ENCODE measurements around the gene EGFL7.
A peak's percentile ranks its signal among the peaks of the same experiment; 100 is the strongest.

Gene EGFL7

DNA sequence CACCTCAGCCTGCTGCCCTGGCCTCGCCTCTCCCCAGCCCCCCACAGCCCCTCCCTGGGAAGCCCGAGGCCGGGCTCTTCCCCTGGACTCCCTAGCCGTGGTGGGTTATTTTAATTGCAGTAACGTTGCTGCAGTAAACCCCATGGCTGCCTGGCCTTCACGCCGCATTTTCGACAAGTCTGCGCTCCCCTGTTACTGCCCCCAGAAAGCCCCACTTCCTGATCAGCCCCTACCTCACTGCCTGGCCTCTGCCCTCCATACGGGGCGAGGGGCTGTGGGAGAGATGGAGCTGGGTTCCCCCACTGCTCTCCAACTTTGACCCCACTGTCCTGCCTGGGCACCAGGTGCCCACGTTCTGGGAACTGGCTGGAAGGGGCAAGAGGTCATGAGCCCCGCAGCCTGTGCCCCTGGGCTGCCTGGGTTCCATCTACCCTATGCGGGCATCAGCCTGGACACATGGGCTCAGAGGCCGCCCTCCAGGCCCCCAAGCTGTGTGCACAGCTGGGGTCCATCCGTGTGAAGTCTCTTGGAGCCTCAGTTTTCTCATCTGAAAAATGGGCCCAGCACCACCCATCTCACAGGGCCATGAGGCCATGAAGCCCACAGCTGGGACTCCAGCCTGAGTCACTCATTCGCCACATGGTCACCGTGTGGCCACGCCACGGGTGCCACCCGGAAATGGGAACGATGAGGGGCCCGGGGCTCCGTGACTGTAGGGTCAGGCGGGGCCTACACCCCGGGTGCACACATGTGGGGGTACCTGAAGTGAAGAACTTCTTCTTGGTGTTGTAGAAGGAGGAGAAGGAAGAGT lies 11.5 kb downstream of the EGFL7 start:
- DNase-seq = no peak

- no peak for DNase-seq
Measured at GRCh38 chr9:136674786-136675349, 12.2 kb downstream of the EGFL7 start.

GRCh38 chr9:136675477-136676296 lies 13.0 kb downstream of the EGFL7 start:
- no peak for DNase-seq

GRCh38 chr9:136676297-136676794 lies 13.6 kb downstream of the EGFL7 start:
- DNase-seq = no peak

- no peak for DNase-seq
Measured at GRCh38 chr9:136676920-136677686, 14.4 kb downstream of the EGFL7 start.

DNA sequence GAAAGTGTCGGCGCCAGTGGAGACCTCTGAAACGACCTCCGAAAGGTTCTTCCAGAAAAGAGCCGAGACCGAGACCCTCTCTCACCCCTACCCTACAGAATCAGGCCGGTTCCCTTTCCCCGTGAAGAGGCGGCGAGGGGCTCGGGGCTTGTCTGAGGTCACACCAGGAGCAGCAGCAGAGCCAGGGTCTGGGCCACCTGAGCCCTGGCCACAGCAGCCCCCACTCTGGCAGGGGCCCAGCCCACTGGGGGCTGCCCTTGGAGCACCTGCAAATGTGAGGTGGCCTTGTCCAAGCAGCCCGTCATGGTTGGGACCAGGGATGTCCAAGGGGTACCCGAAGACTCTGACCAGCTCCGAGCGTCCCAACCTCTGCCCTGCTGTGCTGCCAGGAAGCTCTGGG lies 15.3 kb downstream of the EGFL7 start:
- DNase-seq = no peak

DNA sequence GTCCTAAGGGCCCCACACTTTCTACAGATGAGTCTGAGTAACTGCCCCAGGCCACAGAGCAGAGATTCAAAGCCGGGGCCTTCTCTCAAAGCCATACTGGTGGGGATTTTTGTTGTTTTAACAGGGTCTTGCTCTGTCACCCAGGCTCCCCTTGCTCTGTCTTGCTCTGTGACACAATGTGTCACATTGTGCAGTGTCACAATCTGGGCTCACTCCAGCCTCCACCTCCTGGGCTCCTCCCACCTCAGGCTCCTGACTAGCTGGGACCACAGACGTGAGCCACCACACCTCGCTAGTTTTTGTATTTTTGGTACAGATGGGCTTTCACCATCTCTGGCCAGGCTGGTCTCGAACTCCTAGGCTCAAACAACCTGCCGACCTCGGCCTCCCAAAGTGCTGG lies 15.9 kb downstream of the EGFL7 start:
- no peak for DNase-seq

DNA sequence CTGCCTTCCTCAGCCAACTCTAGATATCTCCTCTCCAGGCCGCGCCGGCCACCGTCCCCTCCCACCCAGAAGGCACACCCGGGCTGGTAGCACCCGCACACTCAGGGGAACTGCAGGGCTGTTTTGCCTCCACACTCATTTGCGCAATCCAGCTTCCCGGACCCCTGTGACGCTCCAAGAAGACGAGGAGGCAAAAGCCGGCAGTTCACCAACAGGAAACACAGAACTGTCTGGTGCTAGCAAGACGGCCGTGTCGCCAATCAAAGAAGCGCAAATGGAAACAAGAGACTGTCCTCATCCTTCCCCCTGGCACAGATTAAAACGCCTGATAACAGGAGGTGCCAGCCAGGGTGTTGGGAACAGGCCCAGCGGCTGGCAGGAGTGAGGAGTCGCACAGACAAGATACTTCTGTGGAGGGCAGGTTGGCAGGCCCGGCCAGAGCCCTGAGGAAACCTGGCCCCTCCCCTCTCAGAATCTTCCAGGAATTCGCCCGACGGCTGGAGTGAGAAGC lies 16.8 kb downstream of the EGFL7 start:
- DNase-seq = no peak

DNA sequence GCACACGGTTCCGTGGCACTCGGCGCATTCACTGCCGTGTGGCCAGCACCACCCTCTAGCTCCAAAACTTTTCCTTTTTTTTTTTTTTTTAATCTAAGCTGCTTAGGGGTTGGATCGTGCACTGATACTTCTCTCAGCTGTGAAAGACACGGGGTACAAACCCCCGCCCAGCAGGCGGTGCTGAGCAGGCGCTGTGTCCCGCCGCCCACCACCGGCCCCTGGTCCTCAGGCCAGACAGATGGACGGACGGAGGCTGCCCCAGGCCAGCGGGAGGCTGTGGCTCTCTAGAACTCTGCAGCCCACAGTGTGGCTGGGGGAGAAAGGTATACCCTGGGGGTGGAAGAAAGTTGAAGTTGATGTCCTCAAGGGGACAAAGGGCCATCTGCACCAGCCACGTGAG lies 18.3 kb downstream of the EGFL7 start:
- no peak for DNase-seq

DNA sequence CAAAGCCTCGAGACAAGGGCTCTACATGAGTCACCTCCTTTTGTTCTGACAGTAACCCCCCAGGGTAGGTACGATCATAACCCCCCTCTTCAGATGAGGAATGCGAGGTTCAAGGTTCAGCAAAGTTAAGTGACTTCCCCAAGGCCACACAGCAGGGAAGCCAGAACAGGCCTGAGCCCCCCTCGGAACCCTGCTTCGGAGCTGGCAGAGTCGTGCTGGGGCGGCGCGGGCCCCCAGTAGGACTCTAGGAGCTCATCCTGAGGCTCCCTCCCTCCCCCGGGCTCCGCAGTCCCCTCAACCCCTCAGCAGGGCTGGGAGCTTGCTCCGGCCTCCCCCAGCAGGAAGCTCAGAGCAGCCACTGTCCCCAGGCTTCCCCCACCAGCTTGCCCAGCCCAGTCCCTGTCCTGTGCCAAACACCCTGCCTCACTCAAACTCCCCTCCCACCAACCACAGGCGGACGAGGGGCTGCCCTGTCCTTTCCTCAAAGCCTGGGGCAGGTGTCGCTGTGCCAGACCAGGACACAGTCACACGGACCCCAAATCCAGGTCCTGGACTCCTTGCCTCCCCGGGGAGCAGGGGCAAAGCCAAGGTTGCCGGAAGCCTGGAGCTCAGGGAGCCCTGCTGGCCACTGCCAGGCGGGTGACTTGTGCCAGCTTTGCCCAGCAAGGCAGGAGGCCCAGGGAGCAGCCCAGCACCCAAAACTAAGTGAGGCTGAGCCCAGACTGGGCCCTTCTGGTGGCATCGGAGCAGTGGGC lies 19.4 kb downstream of the EGFL7 start:
- no peak for DNase-seq

GRCh38 chr9:136682710-136683109 lies 20.0 kb downstream of the EGFL7 start:
- no peak for DNase-seq

GRCh38 chr9:136683173-136683745 lies 20.5 kb downstream of the EGFL7 start:
- DNase-seq = no peak

DNA sequence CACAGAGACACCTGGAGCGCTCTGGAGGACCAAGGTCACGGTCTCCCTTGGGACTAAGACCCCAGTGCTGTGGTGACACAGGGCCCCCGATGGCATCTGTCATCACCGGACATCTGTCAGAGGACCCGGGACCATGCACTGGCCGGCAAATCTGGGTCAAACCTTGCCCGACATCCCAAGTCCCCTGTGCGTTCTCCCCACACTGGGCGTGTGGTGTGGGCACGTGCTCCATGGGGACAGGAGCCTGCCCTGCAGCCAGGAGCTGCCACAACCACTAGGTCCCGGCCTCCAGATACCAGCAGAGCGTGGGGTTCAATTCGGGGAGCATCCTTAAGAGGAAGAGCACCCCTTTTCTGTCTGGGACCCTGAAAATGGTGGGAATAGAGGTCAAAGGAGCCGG lies 21.0 kb downstream of the EGFL7 start:
- DNase-seq = no peak

DNA sequence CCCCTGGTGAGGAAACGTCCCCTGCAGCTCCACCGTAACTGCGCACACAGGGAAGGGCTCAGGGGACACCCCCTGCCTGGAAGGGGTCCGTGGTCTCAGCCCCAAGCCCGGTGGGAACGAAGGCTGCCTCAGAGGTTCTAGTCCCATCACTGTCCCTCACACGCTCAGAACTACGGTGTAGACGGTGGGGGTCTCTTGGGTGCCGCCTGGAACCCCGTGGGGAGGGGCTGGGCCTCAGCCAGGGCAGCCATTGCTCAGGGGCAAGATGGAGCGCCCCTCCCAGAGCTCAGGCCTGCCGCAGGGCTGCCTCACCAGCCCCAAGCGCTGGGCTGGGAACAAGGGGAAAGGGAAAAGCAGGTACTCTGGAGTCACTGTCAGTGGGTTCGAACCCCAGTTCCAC lies 21.6 kb downstream of the EGFL7 start:
- DNase-seq = no peak

GRCh38 chr9:136684799-136685198 lies 22.1 kb downstream of the EGFL7 start:
- no peak for DNase-seq

DNA sequence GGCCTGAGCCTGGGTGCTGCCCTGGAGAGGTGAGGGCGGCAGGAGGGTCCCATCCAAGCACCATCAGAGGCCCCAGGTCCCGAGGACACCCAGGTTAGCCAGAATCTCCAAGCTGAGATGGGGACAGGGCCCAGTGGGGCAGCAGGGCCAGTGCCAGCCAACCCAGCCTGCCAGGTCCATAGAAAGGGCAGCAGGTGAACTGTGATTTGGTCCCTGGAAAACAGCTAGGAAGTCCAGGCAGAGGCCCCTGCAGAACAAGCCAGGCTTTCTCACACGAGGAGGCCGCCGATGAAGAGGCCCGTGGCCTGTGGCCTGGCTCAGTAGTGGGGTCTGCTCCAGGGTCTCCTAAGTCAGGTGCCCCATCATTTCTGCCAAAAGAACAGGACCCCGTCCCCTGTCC lies 22.5 kb downstream of the EGFL7 start:
- no peak for DNase-seq

DNA sequence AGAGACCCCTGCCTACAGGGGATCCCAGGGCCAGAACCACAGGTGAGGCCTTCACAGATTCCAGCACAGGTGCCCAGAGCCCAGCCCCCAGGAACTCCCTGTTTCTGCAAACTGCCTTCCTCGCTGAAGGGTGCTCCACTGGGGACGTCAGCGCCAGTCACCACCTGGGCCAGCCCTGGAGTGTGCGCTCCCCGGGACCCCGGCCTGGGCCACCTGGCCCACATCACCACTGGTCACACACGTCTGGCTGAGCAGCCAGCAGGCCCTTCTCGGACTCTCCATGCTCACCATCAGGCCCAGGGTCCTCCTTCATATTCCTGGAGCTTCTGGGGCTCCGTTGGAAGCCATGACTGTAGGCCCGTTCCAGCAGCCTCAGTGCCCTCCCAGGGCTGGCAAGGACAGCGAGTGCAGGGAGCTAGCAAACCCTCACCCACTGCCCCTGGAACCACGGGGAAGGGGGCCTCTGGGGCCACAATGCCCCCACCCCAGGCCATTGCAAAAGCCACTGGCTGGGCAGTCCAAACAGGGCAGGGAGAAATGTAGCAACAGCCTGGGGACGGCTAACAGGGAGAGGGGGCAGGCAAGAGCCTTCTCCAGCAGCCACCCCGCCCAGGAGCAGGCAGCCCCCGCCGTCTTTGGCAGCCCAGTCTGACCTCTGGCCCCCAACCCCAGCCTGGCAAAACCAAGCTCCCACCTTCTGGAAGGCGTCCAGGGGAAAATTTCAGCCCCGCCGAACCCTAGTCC lies 23.2 kb downstream of the EGFL7 start:
- DNase-seq = no peak

DNA sequence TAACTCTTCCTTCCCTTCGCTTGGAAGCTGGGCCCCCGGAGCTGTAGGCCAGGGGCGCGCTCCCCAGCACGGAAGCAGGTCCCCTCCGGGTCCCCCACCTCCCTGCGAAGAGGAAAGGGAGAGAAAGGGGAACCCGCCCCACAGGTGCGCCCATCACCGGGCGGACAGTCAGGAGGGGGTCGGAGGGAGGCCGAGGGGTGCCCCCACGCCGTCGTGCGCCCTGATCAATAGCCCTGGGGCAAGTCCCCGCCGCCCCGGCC lies 23.7 kb downstream of the EGFL7 start:
- DNase-seq = no peak

DNA sequence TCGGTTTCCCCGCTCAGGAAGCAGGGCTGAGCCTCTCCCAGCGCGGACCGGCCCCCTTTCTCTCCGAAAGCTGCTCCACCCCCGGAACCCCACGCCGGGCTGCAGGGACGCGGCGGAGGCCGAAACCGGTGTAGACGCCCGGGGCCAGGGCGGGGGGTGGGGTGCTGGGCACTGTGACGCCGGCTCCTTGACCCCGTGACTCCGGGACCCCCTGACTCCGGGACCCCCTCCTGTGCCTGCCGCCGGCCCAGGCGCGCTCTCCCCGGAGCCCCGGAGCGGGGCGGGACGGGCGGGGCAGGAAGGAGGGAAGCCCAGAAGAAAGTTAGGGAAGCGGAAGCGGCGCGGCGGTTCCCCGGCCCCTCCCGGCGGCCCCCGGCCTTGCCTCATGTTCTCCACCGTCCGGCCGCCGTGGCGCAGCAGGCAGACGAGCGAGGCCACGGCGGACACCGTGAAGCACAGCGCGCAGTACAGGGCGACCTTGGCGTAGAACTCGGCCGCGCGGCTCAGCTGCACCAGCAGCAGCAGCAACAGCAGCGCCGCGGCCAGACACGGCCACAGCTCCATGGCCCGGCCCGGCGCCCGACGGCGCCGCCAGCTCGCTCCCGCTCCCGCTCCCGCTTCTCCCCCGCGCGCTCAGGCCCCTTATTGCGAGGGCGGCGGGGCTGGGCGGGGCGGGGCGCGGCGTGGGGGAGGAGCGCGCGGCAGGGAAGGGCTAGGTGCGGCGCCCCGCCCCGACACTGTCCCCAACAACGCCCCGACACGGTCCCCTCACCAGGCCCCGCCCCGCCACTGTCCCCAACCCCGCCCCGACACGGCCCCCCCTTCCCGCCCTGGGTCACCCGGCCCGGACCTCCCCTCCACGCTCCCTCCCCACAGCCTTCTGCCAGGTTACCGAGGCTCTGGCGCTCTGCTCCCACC lies 24.3 kb downstream of the EGFL7 start, which contains the start of gene AGPAT2:
TSS of gene AGPAT2 (minus strand) at position 664 of the 918 bp plus-strand sequence. CDS start at position 564, 100 bp downstream.
- DNase-seq = peak; percentile 37

DNA sequence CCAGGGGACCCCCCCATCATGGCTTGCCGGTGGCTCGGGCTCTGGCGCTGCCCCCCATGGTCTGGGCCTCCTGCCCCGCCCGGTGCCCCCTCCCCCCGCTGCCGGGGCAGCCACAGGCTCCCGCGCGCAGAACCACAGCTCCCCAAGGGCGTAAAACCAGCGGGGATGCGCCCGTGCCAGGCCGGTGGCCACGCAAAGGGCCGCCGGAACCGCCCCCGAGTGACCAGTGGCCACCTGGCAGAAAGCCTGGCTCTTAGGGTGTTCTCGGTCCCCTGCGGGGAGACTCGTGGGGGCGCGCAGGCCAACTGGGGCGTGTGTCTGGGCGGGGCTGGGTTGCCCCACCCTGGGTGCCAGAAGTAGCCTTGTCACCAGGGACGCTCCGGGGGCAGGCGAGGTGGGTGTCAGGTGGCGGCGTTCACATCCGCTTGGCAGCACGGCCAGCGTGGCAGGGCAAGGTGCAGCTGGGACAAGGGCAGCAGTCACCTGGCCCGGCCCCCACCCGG lies 25.1 kb downstream of the EGFL7 start:
- DNase-seq = no peak

Measured in CD4-positive, alpha-beta T cell treated with Interleukin-4 for 4 hours (primary cell).